DOHH2 (cell line): ENCODE measurements around the gene OSBPL3.

ENCODE experiments used
- CTCF ChIP-seq: fragments of 200-600 bp; sonication (generic); IDR thresholded peaks from one replicate; pipeline ENCODE4 v1.5.1; 2014; ENCODE audit warnings: antibody characterized with exemption, mild to moderate bottlenecking, low read depth, low read length; ENCODE audit not compliant: poor library complexity, severe bottlenecking
- EZH2phosphoT487 ChIP-seq: fragments of 200-600 bp; sonication (generic); IDR thresholded peaks from 2 replicates; pipeline ENCODE4 v1.6.1; 2017; ENCODE audit warnings: borderline replicate concordance, mild to moderate bottlenecking, antibody characterized with exemption, low read length, moderate library complexity, mixed read lengths

DNA sequence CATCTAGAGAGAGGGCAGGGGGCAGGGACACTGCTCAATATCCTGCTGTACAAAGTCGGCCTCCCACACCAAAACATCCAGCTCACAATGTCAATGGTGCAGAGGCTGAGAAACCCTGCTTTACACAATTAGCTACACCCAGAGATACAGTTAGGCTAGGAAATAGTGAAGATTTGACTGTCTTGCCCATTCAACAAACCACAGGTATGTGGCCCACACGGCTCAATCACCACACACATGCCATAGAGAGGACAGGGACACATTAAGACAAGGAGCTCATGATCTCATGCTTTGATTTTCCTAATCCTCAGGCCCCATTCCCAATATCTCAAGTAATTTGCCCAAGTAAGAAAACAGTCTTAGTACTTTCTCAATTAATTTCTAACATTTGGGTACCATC, 110.4 kb downstream of the OSBPL3 start:
- TF ChIP-seq CTCF: no peak
- TF ChIP-seq EZH2phosphoT487: no peak
